GM13977 (cell line): ENCODE results near the gene ZNF219.

ENCODE experiments used
- DNase-seq: peaks from one replicate; pipeline ENCODE4 v3.0.0; 2012; ENCODE audit warnings: low spot score
- CTCF ChIP-seq: IDR thresholded peaks from 2 replicates; pipeline ENCODE4 v1.5.1; 2012; ENCODE audit warnings: mild to moderate bottlenecking, control low read depth; ENCODE audit not compliant: insufficient read depth; ENCODE audit errors: extremely low read depth, missing control alignments
- in situ Hi-C: fragments of 300-500 bp; cut with MboI; formaldehyde crosslinking; loops from one replicate; pipeline ENCODE4 v1.12.0; 2022; ENCODE audit warnings: low sequenced_read_pairs, low pct_unique_long_range_greater_than_20kb, mixed read lengths, inconsistent platforms; ENCODE audit not compliant: unreplicated experiment

Gene ZNF219

DNA sequence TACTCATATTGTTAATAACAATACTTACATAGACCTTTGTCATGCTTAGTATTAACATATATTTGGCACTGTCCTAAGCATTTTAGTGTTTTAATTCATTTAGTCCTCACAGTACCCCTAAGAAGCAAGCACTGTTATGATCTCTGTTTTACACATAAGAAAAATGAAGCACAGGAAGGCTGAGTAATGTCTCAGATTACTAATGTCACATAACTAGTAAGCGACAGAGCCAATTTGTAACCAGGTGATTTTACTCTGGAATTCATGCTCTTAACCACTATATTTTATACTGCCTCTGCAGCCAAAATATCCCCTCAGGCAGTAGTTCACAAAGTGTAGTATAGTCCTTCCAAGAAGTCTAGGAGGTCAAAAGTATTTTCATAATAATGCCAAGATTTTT, 22.7 kb upstream of the ZNF219 start:
- no peak for DNase-seq
- in situ Hi-C loops: no loop called here
- TF ChIP-seq CTCF: no peak

DNA sequence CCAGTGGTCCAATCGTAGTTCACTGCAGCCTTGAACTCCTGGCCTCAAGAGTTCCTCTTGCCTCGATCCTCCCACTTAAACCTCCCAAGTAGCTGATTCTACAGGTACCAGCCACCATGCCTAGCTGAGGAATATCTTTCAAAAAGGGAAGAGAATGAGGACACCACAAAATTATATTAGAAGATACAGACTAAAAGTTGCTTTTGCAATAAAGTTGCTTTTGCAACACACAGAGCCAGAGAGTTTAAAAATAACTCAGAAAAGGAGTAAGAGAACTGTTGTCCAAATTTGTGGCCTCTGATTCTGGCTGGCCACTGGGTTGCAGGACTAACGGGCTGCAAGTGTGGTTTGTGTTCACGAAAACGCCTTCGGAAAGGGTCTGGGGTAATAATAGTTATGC, 22.2 kb upstream of the ZNF219 start:
- no peak for DNase-seq
- TF ChIP-seq CTCF: no peak
- in situ Hi-C loops: no loop called here

- in situ Hi-C loops: no loop called here
- no peak for DNase-seq
- TF ChIP-seq CTCF: no peak
Measured at GRCh38 chr14:21118933-21119332, 20.5 kb upstream of the ZNF219 start.

DNA sequence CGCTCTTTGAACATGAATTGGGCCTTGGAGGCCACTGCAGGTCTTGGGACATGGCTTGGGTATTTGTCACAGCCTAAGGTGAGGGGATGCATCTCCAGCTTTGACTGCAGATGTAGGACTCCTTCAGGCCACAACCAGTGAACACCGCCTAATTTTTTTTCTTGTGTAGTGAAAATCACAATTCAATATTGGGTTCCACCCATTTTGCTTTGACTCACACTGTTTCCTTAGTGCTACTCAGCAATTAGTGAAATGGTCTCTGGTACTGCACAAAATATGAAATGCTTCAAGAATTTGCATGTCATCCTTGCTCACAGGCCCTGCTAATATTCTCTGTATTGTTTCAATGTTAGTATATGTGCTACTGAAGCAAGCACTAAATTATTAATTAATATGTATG, 14.9 kb upstream of the ZNF219 start:
- no peak for DNase-seq
- TF ChIP-seq CTCF: no peak
- in situ Hi-C loops: no loop called here

GRCh38 chr14:21112255-21112654, 13.8 kb upstream of the ZNF219 start:
- no peak for DNase-seq
- in situ Hi-C loops: no loop called here
- TF ChIP-seq CTCF: no peak

DNA sequence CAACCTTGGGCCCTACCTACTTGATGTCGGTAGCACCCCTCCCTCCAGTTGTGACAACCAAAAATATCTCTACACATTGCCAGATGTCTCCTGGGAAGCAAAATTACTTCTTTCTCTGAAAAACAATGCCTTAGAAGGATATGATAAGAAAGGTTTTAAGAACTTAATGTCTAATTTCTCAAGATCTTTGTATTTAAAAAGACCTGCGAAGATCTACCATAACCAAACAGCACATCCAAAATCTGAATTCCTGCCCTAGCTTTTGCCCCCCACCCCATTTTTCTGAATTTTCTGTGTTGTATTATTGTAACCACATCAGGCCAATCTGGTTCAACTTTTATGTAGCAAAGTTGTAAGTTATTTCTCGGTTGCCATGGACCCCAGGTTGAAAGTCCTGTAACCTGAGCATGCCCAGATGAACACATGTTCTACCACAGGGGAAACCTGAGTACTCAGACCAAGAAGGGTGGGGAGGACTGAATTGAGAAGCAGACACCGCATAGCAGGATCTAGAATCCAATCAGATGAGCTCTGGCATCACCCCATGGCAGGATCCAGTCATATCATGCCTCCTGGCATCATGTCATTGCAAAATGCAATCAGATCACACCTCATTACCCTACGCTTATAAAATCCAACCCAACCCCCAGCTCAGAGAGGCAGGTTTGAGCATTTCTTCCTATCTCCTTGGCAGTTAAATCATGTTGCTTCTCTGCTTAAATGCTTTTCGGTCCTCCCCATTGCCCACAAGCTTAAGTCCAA, 11.1 kb upstream of the ZNF219 start:
- in situ Hi-C loops: no loop called here
- DNase-seq: peak; percentile 54
- no peak for TF ChIP-seq CTCF
